Ramos (cell line): Measurements from ENCODE around the gene MNX1.

Experiments
- in situ Hi-C: fragments of 300-500 bp; cut with MboI; formaldehyde crosslinking; loops from one replicate; pipeline ENCODE4 v1.14.3; 2022; ENCODE audit warnings: low sequenced_read_pairs; ENCODE audit not compliant: unreplicated experiment

The MNX1 gene

GRCh38 chr7:157010588-157011332 is at the start of gene MNX1:
TSS of gene MNX1 (minus strand) at chr7:157010663. CDS start at chr7:157010350, 313 bp downstream.
- in situ Hi-C loops: no loop called here

- in situ Hi-C loops: no loop called here
These were observed 49.1 kb upstream of the MNX1 start for GRCh38 chr7:157059534-157059933.

- in situ Hi-C loops: no loop called here
These were observed 48.2 kb upstream of the MNX1 start for GRCh38 chr7:157058701-157059100.

- in situ Hi-C loops: no loop called here
These were observed 47.6 kb upstream of the MNX1 start for GRCh38 chr7:157058068-157058467.

GRCh38 chr7:157056957-157057902 is 46.8 kb upstream of the MNX1 start:
- in situ Hi-C loops: no loop called here

- in situ Hi-C loops: no loop called here
These were observed 45.8 kb upstream of the MNX1 start for GRCh38 chr7:157056246-157056645.

GRCh38 chr7:157054927-157055326 is 44.5 kb upstream of the MNX1 start:
- in situ Hi-C loops: no loop called here

GRCh38 chr7:157053118-157053517 is 42.7 kb upstream of the MNX1 start:
- in situ Hi-C loops: no loop called here

GRCh38 chr7:157047148-157047547 is 36.7 kb upstream of the MNX1 start:
- in situ Hi-C loops: no loop called here

GRCh38 chr7:157046681-157047080 is 36.2 kb upstream of the MNX1 start:
- in situ Hi-C loops: no loop called here

- in situ Hi-C loops: no loop called here
These were observed 34.6 kb upstream of the MNX1 start for GRCh38 chr7:157044943-157045660.

- in situ Hi-C loops: no loop called here
These were observed 33.8 kb upstream of the MNX1 start for GRCh38 chr7:157044147-157044687.

- in situ Hi-C loops: no loop called here
These were observed 33.3 kb upstream of the MNX1 start for GRCh38 chr7:157043745-157044144.

GRCh38 chr7:157041514-157042277 is 31.2 kb upstream of the MNX1 start:
- in situ Hi-C loops: no loop called here

- in situ Hi-C loops: no loop called here
These were observed 30.5 kb upstream of the MNX1 start for GRCh38 chr7:157041004-157041403.

GRCh38 chr7:157037635-157038034 is 27.2 kb upstream of the MNX1 start:
- in situ Hi-C loops: no loop called here

GRCh38 chr7:157037028-157037427 is 26.6 kb upstream of the MNX1 start:
- in situ Hi-C loops: no loop called here

GRCh38 chr7:157035979-157036378 is 25.5 kb upstream of the MNX1 start:
- in situ Hi-C loops: no loop called here

GRCh38 chr7:157035302-157035701 is 24.8 kb upstream of the MNX1 start:
- in situ Hi-C loops: no loop called here
